ENCODE measurements around the gene HEPACAM2. TPM values are rescaled to one million over a fixed set of nuclear protein-coding genes. Genes with fewer than 3 reads are reported as not detected.

HEPACAM2 gene
- total RNA-seq, 2 donors from 2014 or later, result not detected

GRCh38 chr7:93219868-93220267, 6.4 kb downstream of the HEPACAM2 start:
- no peak for DNase-seq
- Mint-ChIP-seq H3K9me3 (no peaks in the 10 kb centered on the region), H3K4me3 (no peak overlapping the region), H3K27ac (no peak overlapping the region), H3K36me3 (ENCODE audit: low read depth) (no peaks in the 10 kb centered on the region), H3K4me1 (no peaks in the 10 kb centered on the region), H3K27me3 (ENCODE audit: insufficient read depth) (peaks cover 23% of the 10 kb centered on the region)
- 84 to 88% methylated on average over 1 of the region's 1 CpG for WGBS, 2 experiments (ENCODE audit: insufficient coverage in 1 of 2, insufficient read length in 1 of 2)
- no peak overlapping the region for H3K27ac ChIP-seq (ENCODE audit: low read depth, low read length)
- H3K9me3 ChIP-seq (ENCODE audit: control insufficient read depth, low read length), result no peaks in the 10 kb centered on the region
- no peak overlapping the region for H3K9ac ChIP-seq (ENCODE audit: extremely low read depth, low read length, poor library complexity, severe bottlenecking)
- H3K4me3 ChIP-seq (ENCODE audit: low read length), result no peak overlapping the region
- H3K36me3 ChIP-seq (ENCODE audit: control insufficient read depth, insufficient read depth, low read length), result no peaks in the 10 kb centered on the region
- H3K4me1 ChIP-seq (ENCODE audit: control insufficient read depth, insufficient read depth, low read length), result no peaks in the 10 kb centered on the region
- TF ChIP-seq, protein P1, sequence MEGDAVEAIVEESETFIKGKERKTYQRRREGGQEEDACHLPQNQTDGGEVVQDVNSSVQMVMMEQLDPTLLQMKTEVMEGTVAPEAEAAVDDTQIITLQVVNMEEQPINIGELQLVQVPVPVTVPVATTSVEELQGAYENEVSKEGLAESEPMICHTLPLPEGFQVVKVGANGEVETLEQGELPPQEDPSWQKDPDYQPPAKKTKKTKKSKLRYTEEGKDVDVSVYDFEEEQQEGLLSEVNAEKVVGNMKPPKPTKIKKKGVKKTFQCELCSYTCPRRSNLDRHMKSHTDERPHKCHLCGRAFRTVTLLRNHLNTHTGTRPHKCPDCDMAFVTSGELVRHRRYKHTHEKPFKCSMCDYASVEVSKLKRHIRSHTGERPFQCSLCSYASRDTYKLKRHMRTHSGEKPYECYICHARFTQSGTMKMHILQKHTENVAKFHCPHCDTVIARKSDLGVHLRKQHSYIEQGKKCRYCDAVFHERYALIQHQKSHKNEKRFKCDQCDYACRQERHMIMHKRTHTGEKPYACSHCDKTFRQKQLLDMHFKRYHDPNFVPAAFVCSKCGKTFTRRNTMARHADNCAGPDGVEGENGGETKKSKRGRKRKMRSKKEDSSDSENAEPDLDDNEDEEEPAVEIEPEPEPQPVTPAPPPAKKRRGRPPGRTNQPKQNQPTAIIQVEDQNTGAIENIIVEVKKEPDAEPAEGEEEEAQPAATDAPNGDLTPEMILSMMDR (conservative IDR thresholded peaks at IDR 0.05), result no peak
- H3K27me3 ChIP-seq (ENCODE audit: control insufficient read depth, insufficient read depth, low read length, poor library complexity, severe bottlenecking), result peaks cover 68% of the 10 kb centered on the region

DNA sequence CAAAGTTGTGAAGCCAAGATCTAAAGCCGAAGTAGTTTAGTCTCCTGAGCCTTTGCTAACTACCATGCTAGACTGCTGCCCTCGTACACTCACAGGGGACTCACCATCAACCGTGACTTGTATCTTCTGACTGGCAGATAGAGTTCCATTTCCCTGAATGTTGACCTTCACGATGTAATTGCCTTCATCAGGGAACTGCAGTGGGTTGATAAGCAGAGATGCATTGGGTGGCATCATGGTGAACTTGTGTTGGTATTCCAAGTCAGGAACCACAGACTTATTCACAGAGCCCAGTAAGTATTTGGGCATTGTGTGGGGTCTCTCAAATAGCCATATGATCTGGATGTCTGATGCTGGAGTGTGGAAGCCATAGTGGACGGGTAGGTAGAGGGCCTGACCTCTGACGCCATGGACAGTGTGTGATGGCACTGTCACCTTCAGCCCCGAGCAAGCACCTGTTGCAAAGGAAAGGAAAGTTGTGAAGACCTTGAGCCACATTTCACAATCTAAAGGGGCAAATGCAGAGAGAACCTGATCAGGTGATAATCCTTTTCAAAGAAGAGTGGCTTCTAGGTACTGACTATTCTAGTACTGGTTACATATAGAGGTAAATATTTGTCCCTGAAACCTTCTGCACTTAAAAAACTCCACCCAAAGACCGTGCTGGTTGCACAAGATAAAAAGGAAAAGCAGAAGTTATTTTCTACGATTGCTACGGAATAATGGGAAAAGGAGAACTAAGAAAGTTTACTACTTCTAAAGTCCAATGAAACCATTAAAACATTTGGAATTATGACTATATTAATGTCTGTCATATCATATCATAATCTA, 7.1 kb downstream of the HEPACAM2 start:
- Histone ChIP-seq H3K36me3 (ENCODE audit: control insufficient read depth, insufficient read depth, low read length) (no peaks in the 10 kb centered on the region), H3K9ac (ENCODE audit: extremely low read depth, low read length, poor library complexity, severe bottlenecking) (no peak overlapping the region), H3K9me3 (ENCODE audit: control insufficient read depth, low read length) (no peaks in the 10 kb centered on the region), H3K27me3 (ENCODE audit: control insufficient read depth, insufficient read depth, low read length, poor library complexity, severe bottlenecking) (peaks cover 69% of the 10 kb centered on the region), H3K4me1 (ENCODE audit: control insufficient read depth, insufficient read depth, low read length) (no peaks in the 10 kb centered on the region), H3K4me3 (ENCODE audit: low read length) (no peak overlapping the region), H3K27ac (ENCODE audit: low read depth, low read length) (no peak overlapping the region)
- no peaks in the 10 kb centered on the region for H3K36me3 Mint-ChIP-seq (ENCODE audit: low read depth)
- TF ChIP-seq, protein P1 (conservative IDR thresholded peaks at IDR 0.05), result no peak
- H3K9me3 Mint-ChIP-seq, result no peaks in the 10 kb centered on the region
- no peak for DNase-seq
- H3K27ac Mint-ChIP-seq, result no peak overlapping the region
- WGBS, 2 experiments (ENCODE audit: insufficient coverage in 1 of 2, insufficient read length in 1 of 2), result 84 to 86% methylated on average over 8 to 10 of the region's 10 CpGs
- no peak overlapping the region for H3K4me3 Mint-ChIP-seq
- peaks cover 30% of the 10 kb centered on the region for H3K27me3 Mint-ChIP-seq (ENCODE audit: insufficient read depth)
- H3K4me1 Mint-ChIP-seq, result no peaks in the 10 kb centered on the region

DNA sequence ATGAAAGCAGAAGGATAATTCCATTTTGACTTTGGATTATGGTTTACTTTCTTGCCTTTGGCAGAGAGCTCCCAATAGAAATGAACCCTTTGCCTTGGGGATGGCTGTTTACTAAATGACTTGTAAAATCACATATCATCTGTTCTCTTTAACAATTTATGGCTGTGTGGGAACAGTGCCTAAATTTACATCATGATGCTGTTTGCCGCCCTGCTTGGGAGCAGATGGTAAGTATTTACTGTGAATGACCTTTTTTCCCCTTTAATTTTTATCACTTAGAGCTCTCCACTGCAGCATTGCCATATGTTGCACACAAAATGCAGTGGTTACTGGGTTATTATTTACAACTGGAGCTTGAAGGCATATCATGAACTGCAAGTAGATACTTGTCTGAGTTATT, 13.4 kb downstream of the HEPACAM2 start:
- Histone ChIP-seq H3K27ac (ENCODE audit: low read depth, low read length) (no peak overlapping the region), H3K9me3 (ENCODE audit: control insufficient read depth, low read length) (no peaks in the 10 kb centered on the region), H3K4me3 (ENCODE audit: low read length) (no peak overlapping the region), H3K4me1 (ENCODE audit: control insufficient read depth, insufficient read depth, low read length) (no peaks in the 10 kb centered on the region), H3K36me3 (ENCODE audit: control insufficient read depth, insufficient read depth, low read length) (no peaks in the 10 kb centered on the region), H3K9ac (ENCODE audit: extremely low read depth, low read length, poor library complexity, severe bottlenecking) (no peak overlapping the region), H3K27me3 (ENCODE audit: control insufficient read depth, insufficient read depth, low read length, poor library complexity, severe bottlenecking) (peaks cover 98% of the 10 kb centered on the region)
- Mint-ChIP-seq H3K4me3 (no peak overlapping the region), H3K4me1 (no peaks in the 10 kb centered on the region), H3K9me3 (no peaks in the 10 kb centered on the region), H3K27me3 (ENCODE audit: insufficient read depth) (peaks cover 59% of the 10 kb centered on the region), H3K27ac (no peak overlapping the region), H3K36me3 (ENCODE audit: low read depth) (no peaks in the 10 kb centered on the region)
- 64% methylated on average over 1 of the region's 1 CpG; no CpG with 5 or more reads in 1 of the 2 experiments for WGBS, 2 experiments (ENCODE audit: insufficient coverage in 1 of 2, insufficient read length in 1 of 2)
- DNase-seq, result no peak
- TF ChIP-seq, protein P1 (conservative IDR thresholded peaks at IDR 0.05), result no peak

Data from endodermal cell (in vitro differentiated cells).